Measurements from ENCODE around the gene PIK3C3. TPM values are rescaled to one million over a fixed set of nuclear protein-coding genes. Genes with fewer than 3 reads are reported as not detected.

Gene PIK3C3
- total and polyA plus RNA-seq, 9 of the 15 experiments (the other 6 are each of a cell fraction or from before 2014, with no cell fraction given) = 27.0 to 101 (median 42.9) TPM

- TF ChIP-seq NRF1 (conservative IDR thresholded peaks at IDR 0.05 in 1 of 2, IDR thresholded peaks at IDR 0.05 in 1 of 2) (no peak), KAT7 (CRISPR knock-in tag; IDR thresholded peaks at IDR 0.05; ENCODE audit: borderline replicate concordance) (no peak)
Measured at GRCh38 chr18:42126586-42126985, 171.6 kb downstream of the PIK3C3 start (continued).

- no peak overlapping the region for H3K4me2 ChIP-seq (ENCODE audit: insufficient read depth, low read length)
- no peak for TF ChIP-seq FOXP4 (CRISPR knock-in tag; IDR thresholded peaks at IDR 0.05; ENCODE audit: borderline replicate concordance)
- TF ChIP-seq ZNF239 (CRISPR knock-in tag; IDR thresholded peaks at IDR 0.05) = no peak
- no peak for TF ChIP-seq ZBTB11 (CRISPR knock-in tag; IDR thresholded peaks at IDR 0.05)
- no peak for TF ChIP-seq ZBTB9 (CRISPR knock-in tag; IDR thresholded peaks at IDR 0.05)
- no peak for TF ChIP-seq ZNF512 (tag; IDR thresholded peaks at IDR 0.05)
- TF ChIP-seq CBX3 (IDR thresholded peaks at IDR 0.05; ENCODE audit: borderline replicate concordance in 1 of 2, low read length in 2 of 2) = no peak
- no peak for TF ChIP-seq PHB (CRISPR knock-in tag; IDR thresholded peaks at IDR 0.05)
Measured at GRCh38 chr18:42131066-42131929, 176.3 kb downstream of the PIK3C3 start.

More at GRCh38 chr18:42131066-42131929, 176.3 kb downstream of the PIK3C3 start:
- Histone ChIP-seq H4K20me1 (replicated peaks; ENCODE audit: control insufficient read depth, insufficient read depth, low read length) (no peaks in the 10 kb centered on the region), H3K9me1 (ENCODE audit: control insufficient read depth, insufficient read depth, low read length) (no peaks in the 10 kb centered on the region), H2AFZ (ENCODE audit: low read depth, low read length) (no peak overlapping the region), H3K9me3 (replicated peaks; ENCODE audit: control insufficient read depth, insufficient read depth, low read depth, low read length) (no peaks in the 10 kb centered on the region), H3K79me2 (ENCODE audit: control insufficient read depth, insufficient read depth, low read length) (no peaks in the 10 kb centered on the region), H3K27me3 (ENCODE audit: control insufficient read depth in 2 of 2, insufficient read depth in 2 of 2, low read length in 2 of 2) (no peaks in the 10 kb centered on the region), H3K36me3 (ENCODE audit: control insufficient read depth, insufficient read depth, low read length) (no peaks in the 10 kb centered on the region), H3K27ac (ENCODE audit: extremely low read depth, low read depth, low read length) (no peak overlapping the region), H3K9ac (ENCODE audit: insufficient read depth in 1 of 2, low read depth in 2 of 2, low read length in 2 of 2) (no peak overlapping the region), H3K4me3 (no peak overlapping the region), H3K4me1 (replicated peaks in 1 of 2; ENCODE audit: control insufficient read depth in 2 of 2, insufficient read depth in 2 of 2, low read length in 2 of 2) (no peaks in the 10 kb centered on the region)
- in situ Hi-C loops (cut with MboI) = no loop called here
- CTCF ChIA-PET (ENCODE audit: low intra/inter-chr PET ratio) = no interaction called here
- POLR2A ChIA-PET = interaction anchor here (0.5 kb wide), 1 partner anchor 226 kb away, joined by 3 read pairs; no protein-coding TSS in a partner anchor
- FAIRE-seq (no peak), DNase-seq (ENCODE audit: extremely low read depth in 1 of 4, low spot score in 3 of 4) (no peak), ATAC-seq (no peak)
- WGBS (ENCODE audit: insufficient coverage, low coverage, missing lambda C conversion rate) = 0% methylated on average over 11 of the region's 12 CpGs
- BruUV-seq (replicated peaks) = no TSS peak
- intact Hi-C loops (cut with micrococcal nuclease) = no loop called here
